HepG2 (cell line): Measurements from ENCODE around the gene MXI1. TPM values are rescaled to one million over a fixed set of nuclear protein-coding genes. Genes with fewer than 3 reads are reported as not detected.

Experiments
- ARID3A ChIP-seq: IDR thresholded peaks from 2 replicates; pipeline ENCODE4 v1.6.1; 2012; ENCODE audit warnings: low read depth, low read length, improper control_type of control experiment
- ARID4A ChIP-seq: sonication (generic); formaldehyde crosslinking; IDR thresholded peaks from 2 replicates; pipeline ENCODE4 v1.5.0; 2020; ENCODE audit warnings: mild to moderate bottlenecking, missing genetic modification reagents, borderline replicate concordance
- ATF2 ChIP-seq: sonication (generic); formaldehyde crosslinking; IDR thresholded peaks from 2 replicates; pipeline ENCODE4 v1.4.0; 2020; ENCODE audit warnings: missing genetic modification reagents
- ATF5 ChIP-seq: sonication (generic); formaldehyde crosslinking; IDR thresholded peaks from 2 replicates; pipeline ENCODE4 v1.4.0; 2020; ENCODE audit warnings: mild to moderate bottlenecking, low read depth, missing genetic modification reagents
- ATM ChIP-seq: fragments of 450-650 bp; IDR thresholded peaks from 2 replicates; pipeline ENCODE4 v1.7.1; 2017; ENCODE audit warnings: mild to moderate bottlenecking, borderline replicate concordance
- FOXO4 ChIP-seq: sonication (generic); formaldehyde crosslinking; conservative IDR thresholded peaks from 2 replicates; pipeline ENCODE4 v1.8.1; 2023; ENCODE audit warnings: missing genetic modification reagents
- GPN1 ChIP-seq: sonication (generic); formaldehyde crosslinking; IDR thresholded peaks from 2 replicates; pipeline ENCODE4 v1.5.1; 2020; ENCODE audit warnings: missing genetic modification reagents, borderline replicate concordance
- KDM5A ChIP-seq: fragments of 200-600 bp; sonication (generic); IDR thresholded peaks from 2 replicates; pipeline ENCODE4 v1.7.0; 2018; ENCODE audit warnings: antibody characterized with exemption, mild to moderate bottlenecking, low read length, borderline replicate concordance
- MEIS1 ChIP-seq: sonication (generic); formaldehyde crosslinking; IDR thresholded peaks from 2 replicates; pipeline ENCODE4 v1.9.0; 2021; ENCODE audit warnings: mild to moderate bottlenecking, missing genetic modification reagents, moderate library complexity, borderline replicate concordance
- NKX3-1 ChIP-seq: sonication (generic); formaldehyde crosslinking; IDR thresholded peaks from 2 replicates; pipeline ENCODE4 v1.5.0; 2020; ENCODE audit warnings: missing genetic modification reagents
- NR2F1 ChIP-seq, 2 experiments: fragments of 450-650 bp in 1 of 2; formaldehyde crosslinking in 1 of 2; IDR thresholded peaks; 2 replicates each; pipeline versions ENCODE4 v1.5.0 to v1.6.1; 2016 to 2020; ENCODE audit warnings: mild to moderate bottlenecking in 1 of 2, missing compliant biosample characterization in 1 of 2, missing genetic modification reagents in 1 of 2, moderate library complexity in 1 of 2
- PRPF4 ChIP-seq: fragments of 200-400 bp; formaldehyde crosslinking; IDR thresholded peaks from 2 replicates; pipeline ENCODE4 v1.6.1; 2016; ENCODE audit warnings: low read length, low read depth; ENCODE audit not compliant: poor library complexity, severe bottlenecking
- SP1 ChIP-seq, 2 experiments: fragments of 450-650 bp in 1 of 2; sonication (generic) in 1 of 2; formaldehyde crosslinking in 1 of 2; IDR thresholded peaks; 2 replicates each; pipeline versions ENCODE4 v1.4.0 to v1.6.1; 2016 to 2020; ENCODE audit warnings: missing genetic modification reagents in 1 of 2
- SP5 ChIP-seq: IDR thresholded peaks from 2 replicates; pipeline ENCODE4 v1.6.1; 2016; ENCODE audit warnings: low read depth, borderline replicate concordance
- TCF12 ChIP-seq, 2 experiments: fragments of 450-650 bp in 1 of 2; sonication (generic) in 1 of 2; formaldehyde crosslinking in 1 of 2; IDR thresholded peaks; 2 replicates each; pipeline versions ENCODE4 v1.6.1 to v1.8.0; 2017 to 2022; ENCODE audit warnings: antibody characterized with exemption in 1 of 2, mild to moderate bottlenecking in 1 of 2, missing genetic modification reagents in 1 of 2, moderate library complexity in 1 of 2
- ZNF614 ChIP-seq: IDR thresholded peaks from 2 replicates; pipeline ENCODE4 v1.6.1; 2018; ENCODE audit warnings: missing biosample characterization, missing genetic modification reagents, inconsistent platforms, borderline replicate concordance
- ZNF644 ChIP-seq: IDR thresholded peaks from 2 replicates; pipeline ENCODE4 v1.6.1; 2016; ENCODE audit warnings: low read depth
- ZNF891 ChIP-seq: sonication (generic); formaldehyde crosslinking; IDR thresholded peaks from 2 replicates; pipeline ENCODE4 v1.5.0; 2020; ENCODE audit warnings: mild to moderate bottlenecking, missing genetic modification reagents
- polyA plus RNA-seq, 8 experiments: library from polyadenylated mRNA; depleted of rRNA in 3 of 8; stranded (reverse) in 7 of 8; unstranded in 1 of 8; fragments of >200 nt; fragmentation: Illumina TruSeq in 4 of 8; extraction: Trizol in 4 of 8; gene quantifications; 2 replicates each; pipeline versions ENCODE4 v1.2.1 to v1.2.3, GENCODE V29; 2011 to 2016; ENCODE audit warnings: low read depth in 4 of 8, missing spikeins in 1 of 8, mixed read lengths in 1 of 8; ENCODE audit not compliant: insufficient read depth in 1 of 8
- total RNA-seq, 5 experiments: library from RNA; depleted of rRNA; stranded (reverse); fragments of >200 nt; fragmentation: Illumina TruSeq; extraction: Trizol; gene quantifications; 2 replicates each; pipeline ENCODE4 v1.2.3, GENCODE V29; 2016; ENCODE audit warnings: low read depth in 1 of 5

The MXI1 gene
- total and polyA plus RNA-seq, 2 of the 13 experiments (the other 11 are each of a cell fraction or from before 2014, with no cell fraction given), result 6.6 to 22.0 TPM

GRCh38 chr10:110210674-110211464 lies 3.5 kb downstream of the MXI1 start (continued):
- TF ChIP-seq ARID4A (CRISPR knock-in tag) (peak; percentile 69), ATF2 (CRISPR knock-in tag) (no peak), MEIS1 (CRISPR knock-in tag) (0 out of 2 replicates have a peak, but pooled peaks have one; percentile 53), GPN1 (CRISPR knock-in tag) (no peak), KDM5A (peak; percentile 53; the same call in 1 of the 2 replicates), FOXO4 (no peak), ATF5 (no peak), PRPF4 (no peak), ZNF614 (CRISPR knock-in tag) (no peak), ZNF644 (no peak), TCF12 (IDR thresholded peaks at IDR 0.05) (no peak), TCF12 (CRISPR knock-in tag; IDR thresholded peaks at IDR 0.05) (no peak), ATM (no peak), ZNF891 (CRISPR knock-in tag) (peak; percentile 34; the same call in 1 of the 2 replicates), NKX3-1 (CRISPR knock-in tag) (no peak), ARID3A (0 out of 2 replicates have a peak, but pooled peaks have one; percentile 21), SP1 (IDR thresholded peaks at IDR 0.05) (no peak), SP1 (CRISPR knock-in tag; IDR thresholded peaks at IDR 0.05) (peak; percentile 66), NR2F1 (CRISPR knock-in tag; IDR thresholded peaks at IDR 0.05) (no peak), SP5 (CRISPR knock-in tag) (peak; percentile 96)
